Measurements from ENCODE around the gene KDM7A.

- TF ChIP-seq CTCF (IDR thresholded peaks at IDR 0.05), result no peak
- TF ChIP-seq POLR2A (IDR thresholded peaks at IDR 0.05), result no peak
Measured at GRCh38 chr7:140145709-140146108, 31.1 kb downstream of the KDM7A start.

Data from Peyer's patch (tissue), 4 donors.